ENCODE results near the gene OSBPL2. TPM values are rescaled to one million over a fixed set of nuclear protein-coding genes. Genes with fewer than 3 reads are reported as not detected.

The OSBPL2 gene
- total RNA-seq, 4 donors from 2014 or later, result 25.3 to 43.1 (median 27.6) TPM

DNA sequence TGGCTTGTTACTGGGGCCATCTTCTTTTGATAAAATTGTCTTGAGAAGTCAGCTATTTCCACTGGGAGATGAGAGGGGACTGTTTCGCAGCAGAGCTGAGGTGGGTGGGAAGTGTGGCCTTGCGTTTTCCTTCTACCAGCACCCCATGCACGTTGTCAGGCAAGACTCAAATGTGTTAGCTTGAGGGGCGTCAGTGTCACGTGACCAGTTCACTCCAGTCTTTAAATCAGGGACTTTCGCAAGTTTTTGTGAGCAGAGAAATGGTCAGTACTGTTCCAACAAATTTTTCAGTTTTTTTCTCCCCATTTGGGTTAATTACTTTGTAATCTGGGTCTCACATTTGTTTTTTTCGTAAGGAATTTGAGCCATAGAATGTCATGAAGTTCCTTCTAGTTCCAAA lies 43.8 kb downstream of the OSBPL2 start:
- TF ChIP-seq, protein P1, sequence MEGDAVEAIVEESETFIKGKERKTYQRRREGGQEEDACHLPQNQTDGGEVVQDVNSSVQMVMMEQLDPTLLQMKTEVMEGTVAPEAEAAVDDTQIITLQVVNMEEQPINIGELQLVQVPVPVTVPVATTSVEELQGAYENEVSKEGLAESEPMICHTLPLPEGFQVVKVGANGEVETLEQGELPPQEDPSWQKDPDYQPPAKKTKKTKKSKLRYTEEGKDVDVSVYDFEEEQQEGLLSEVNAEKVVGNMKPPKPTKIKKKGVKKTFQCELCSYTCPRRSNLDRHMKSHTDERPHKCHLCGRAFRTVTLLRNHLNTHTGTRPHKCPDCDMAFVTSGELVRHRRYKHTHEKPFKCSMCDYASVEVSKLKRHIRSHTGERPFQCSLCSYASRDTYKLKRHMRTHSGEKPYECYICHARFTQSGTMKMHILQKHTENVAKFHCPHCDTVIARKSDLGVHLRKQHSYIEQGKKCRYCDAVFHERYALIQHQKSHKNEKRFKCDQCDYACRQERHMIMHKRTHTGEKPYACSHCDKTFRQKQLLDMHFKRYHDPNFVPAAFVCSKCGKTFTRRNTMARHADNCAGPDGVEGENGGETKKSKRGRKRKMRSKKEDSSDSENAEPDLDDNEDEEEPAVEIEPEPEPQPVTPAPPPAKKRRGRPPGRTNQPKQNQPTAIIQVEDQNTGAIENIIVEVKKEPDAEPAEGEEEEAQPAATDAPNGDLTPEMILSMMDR (IDR thresholded peaks at IDR 0.05; ENCODE audit: low read depth), result no peak

DNA sequence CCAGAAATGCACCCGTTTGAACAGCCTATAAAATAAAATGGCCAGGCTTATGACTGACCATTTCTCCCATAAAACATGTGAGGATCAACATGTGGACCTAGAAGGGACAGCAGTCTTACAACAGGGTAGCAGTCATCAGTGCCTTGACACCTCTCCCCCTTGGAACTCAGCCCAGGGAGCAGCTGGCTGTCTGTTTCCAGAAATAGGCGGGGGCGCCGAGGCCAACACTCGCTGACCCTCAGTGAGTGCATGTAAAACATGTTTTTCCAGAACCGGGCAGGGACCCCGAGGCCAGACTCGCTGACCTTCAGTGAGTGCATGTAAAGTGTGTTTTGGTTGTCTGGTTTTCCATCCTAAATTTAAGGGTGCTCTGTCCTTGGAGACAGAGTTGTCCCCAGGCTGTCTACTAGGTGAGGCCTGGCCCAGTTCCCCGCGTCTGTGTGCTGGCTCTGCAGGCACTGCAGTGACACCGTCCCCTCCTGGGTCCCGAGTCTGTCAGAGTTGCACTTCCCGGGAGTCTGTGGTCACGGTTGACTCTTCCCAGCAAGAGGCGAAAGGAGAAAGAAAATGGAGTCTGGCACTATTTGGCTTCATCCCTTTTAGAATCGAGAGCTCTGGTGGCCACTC lies 44.7 kb downstream of the OSBPL2 start:
- TF ChIP-seq, protein P1 (IDR thresholded peaks at IDR 0.05; ENCODE audit: low read depth), result no peak

GRCh38 chr20:62284448-62284847 lies 46.1 kb downstream of the OSBPL2 start:
- TF ChIP-seq, protein P1 (IDR thresholded peaks at IDR 0.05; ENCODE audit: low read depth), result no peak

DNA sequence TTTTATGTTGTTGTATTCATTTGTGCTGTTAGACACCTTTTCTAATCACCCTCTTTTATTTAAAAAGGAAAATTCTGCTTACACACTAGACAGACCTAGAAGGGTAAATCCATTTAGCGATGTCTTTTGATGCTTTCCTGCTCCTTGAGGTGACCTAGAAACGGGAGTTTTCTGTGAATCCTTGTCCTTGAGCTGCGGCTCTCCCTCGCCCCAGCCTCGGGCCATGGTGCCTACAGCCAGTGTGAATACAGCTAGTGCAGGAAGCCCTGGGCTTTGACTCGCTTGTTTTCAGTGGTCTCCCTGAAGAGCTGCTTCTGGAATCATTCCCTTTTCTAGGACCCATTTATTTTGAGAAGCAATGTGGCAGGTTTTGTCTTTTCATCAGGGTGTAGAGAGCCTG lies 46.8 kb downstream of the OSBPL2 start:
- TF ChIP-seq, protein P1 (IDR thresholded peaks at IDR 0.05; ENCODE audit: low read depth), result no peak

- TF ChIP-seq, protein P1 (IDR thresholded peaks at IDR 0.05; ENCODE audit: low read depth), result no peak
Measured at GRCh38 chr20:62285722-62286121, 47.4 kb downstream of the OSBPL2 start.

GRCh38 chr20:62286493-62287064 lies 48.3 kb downstream of the OSBPL2 start:
- TF ChIP-seq, protein P1 (IDR thresholded peaks at IDR 0.05; ENCODE audit: low read depth), result no peak

DNA sequence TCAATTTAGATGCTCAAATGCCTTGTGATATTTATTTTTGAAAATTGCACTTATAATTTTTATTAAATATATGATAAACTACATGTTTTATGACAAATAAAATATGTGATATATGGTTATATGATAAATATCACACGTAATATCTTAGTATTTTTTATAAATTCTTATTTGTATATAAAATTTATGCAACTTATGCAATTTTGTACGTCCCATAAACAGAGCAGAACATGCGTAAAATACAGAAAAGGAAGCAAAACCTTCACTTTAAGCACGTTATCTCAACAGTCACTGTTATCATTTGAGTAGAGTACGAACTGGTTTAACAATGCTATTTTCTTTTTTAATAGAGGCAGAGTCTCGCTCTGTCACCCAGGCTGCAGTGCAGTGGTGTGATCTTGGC lies 48.8 kb downstream of the OSBPL2 start:
- TF ChIP-seq, protein P1 (IDR thresholded peaks at IDR 0.05; ENCODE audit: low read depth), result no peak

Data from subcutaneous adipose tissue (tissue), 4 donors.